HG02610 (cell line): ENCODE results near the gene NXPE3.
"Not testable (repeated sequence)": the region's sequence is repeated elsewhere in the genome, so short reads cannot be mapped to it uniquely, and the experiment has no call there.

Source experiments
- ATAC-seq: cut with Tn5 transposase; IDR thresholded peaks from one replicate; pipeline ENCODE4 v1.9.1; 2021; ENCODE audit warnings: mild to moderate bottlenecking, moderate library complexity; ENCODE audit not compliant: unreplicated experiment

The NXPE3 gene

DNA sequence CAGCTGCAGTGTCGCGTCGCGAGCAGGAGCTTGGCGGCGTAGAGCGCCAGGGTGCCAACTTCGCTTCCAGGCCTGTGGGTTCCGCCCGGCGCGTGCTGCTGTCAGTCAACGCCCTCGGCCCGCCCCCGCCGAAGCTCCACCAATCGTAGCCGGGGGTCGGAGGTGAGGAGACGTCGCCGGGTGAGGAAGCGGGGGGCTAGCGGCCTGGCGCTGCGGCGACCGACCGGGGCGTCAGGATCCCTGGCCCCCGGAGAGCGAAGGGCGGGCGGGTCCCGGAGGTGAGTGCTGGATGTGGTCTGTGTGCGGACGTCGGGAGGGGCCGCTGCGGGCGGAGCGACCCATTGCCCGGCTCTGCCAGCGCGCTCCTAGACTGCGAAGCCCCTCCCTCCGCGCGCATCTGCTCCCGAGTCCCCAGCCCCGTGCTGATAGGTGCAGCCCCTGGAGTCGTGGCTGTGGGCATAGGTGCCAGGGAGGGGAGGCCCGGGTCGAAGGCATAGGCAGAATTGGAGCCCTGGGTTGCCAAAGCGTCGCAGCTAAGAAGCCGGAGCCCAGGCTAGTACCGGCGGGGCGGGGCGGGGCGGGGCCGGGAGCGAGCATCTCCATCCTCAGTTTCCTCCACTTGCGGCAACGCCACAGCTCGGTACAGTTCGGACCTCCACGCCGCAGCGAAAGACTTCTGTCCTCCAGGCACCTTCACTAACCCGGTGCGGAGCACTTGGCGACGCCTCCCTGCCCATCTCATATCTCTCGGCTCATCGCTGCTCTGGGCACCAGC lies at the start of gene NXPE3:
Gene NXPE3, plus strand, starts transcription at position 165 of the 775 bp plus-strand sequence. CDS start 6,386 bp downstream, outside the sequence.
- ATAC-seq, result peak; percentile 97

DNA sequence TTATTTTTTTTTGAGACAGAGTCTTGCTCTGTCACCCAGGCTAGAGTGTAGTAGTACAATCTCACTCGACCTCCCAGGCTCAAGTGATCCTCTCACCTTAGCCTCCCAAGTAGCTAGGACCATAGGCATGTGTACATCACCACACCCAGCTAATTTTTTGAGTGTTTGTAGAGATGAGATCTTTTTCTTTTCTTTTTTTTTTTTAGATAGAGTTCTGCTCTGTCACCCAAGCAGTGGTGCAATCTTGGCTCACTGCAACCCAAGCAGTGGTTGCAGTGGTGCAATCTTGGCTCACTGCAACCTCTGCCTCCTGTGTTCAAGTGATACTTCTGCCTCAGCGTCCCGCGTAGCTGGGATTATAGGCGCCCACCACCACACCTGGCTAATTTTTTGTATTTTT lies 49.4 kb upstream of the NXPE3 start:
- no peak for ATAC-seq

DNA sequence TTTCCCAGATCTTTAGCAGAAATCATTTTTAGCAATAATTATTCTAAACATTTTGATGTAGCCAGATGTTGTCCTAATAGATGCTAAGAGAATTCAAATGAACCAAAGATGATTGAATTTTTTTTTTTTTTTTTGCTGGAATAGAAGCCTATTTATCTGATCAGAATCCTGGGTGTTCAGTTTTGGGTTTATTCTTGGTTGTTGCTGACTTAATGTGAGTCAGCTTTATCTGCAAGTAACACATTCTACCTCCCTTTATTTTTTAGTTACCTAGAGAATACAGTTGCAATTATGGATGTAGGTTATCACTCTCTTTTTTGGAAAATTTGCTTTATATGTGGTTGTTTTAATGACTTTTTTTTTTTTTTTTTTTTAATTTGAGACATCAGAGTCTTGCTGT lies 48.2 kb upstream of the NXPE3 start:
- no peak for ATAC-seq

DNA sequence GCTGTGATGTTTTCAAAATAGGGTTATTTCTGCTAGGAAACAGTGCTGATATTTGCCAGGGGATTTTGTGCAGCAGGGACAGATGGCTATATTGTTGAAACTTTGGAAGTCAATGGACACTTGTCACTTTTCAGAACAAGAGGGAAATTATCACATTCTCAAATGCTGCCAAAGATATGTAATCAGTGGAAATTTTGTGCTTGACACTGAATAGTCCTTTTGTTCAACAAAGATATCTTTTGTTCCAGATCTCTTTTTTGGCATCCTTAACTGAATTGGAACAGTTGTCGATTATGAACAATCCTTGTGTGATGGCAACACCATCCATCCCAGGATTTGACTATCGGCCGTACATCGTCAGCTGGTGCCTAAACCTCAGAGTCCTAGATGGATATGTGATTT lies 46.8 kb upstream of the NXPE3 start:
- no peak for ATAC-seq

DNA sequence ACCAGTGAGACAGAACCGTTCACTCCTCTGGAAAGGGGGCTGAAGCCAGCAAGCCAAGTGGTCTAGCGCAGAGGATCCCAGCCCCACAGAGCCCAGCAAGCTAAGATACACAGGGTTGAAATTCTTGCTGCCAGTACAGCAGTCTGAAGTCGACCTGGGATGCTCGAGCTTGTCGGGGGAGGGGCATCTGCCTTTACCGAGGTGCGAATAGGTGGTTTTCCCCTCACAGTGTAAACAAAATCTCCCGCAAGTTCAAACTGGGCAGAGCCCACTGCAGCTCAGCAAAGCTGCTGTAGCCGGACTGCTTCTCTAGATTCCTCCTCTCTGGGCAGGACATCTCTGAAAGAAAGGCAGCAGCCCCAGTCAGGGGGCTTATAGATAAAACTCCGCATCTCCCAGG lies 43.2 kb upstream of the NXPE3 start:
- no peak for ATAC-seq

DNA sequence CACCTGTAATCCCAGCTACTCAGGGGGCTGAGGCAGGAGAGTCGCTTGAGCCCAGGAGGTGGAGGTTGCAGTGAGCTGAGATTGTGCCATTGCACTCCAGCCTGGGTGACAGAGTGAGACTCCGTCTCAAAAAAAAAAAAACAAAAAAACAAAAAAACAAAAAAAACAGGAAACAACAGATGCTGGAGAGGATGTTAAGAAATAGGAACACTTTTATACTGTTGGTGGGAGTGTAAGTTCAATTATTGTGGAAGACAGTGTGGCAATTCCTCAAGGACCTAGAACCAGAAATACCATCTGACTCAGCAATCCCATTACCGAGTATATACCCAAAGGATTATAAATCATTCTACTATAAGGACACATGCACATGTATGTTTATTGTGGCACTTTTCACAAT lies 37.1 kb upstream of the NXPE3 start:
- ATAC-seq, result not testable (repeated sequence)

DNA sequence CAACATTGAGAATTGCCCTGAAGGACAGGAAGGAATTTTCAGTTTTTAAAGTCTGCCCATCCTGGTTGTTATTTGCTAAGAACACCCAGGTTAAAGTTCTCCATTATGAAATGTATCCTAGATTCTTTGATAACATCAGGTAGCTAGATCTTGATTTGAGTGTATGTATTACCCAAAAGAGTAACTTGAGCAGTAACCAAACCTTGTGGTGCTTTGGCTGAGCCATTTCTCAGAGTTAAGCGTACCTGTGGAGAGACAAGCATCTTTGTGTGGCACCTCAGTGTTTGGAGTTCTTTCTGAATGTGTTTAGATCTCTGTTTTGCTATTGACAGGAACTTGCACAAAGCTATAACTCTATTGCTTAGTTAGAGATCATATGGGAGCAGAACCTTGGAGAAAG lies 34.2 kb upstream of the NXPE3 start:
- ATAC-seq, result no peak

DNA sequence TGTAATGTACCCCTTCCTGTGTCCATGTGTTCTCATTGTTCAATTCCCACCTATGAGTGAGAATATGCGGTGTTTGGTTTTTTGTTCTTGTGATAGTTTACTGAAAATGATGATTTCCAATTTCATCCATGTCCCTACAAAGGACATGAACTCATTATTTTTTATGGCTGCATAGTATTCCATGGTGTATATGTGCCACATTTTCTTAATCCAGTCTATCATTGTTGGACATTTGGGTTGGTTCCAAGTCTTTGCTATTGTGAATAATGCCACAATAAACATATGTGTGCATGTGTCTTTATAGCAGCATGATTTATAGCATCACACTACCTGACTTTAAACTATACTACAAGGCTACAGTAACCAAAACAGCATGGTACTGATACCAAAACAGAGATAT lies 33.1 kb upstream of the NXPE3 start:
- not testable (repeated sequence) for ATAC-seq

DNA sequence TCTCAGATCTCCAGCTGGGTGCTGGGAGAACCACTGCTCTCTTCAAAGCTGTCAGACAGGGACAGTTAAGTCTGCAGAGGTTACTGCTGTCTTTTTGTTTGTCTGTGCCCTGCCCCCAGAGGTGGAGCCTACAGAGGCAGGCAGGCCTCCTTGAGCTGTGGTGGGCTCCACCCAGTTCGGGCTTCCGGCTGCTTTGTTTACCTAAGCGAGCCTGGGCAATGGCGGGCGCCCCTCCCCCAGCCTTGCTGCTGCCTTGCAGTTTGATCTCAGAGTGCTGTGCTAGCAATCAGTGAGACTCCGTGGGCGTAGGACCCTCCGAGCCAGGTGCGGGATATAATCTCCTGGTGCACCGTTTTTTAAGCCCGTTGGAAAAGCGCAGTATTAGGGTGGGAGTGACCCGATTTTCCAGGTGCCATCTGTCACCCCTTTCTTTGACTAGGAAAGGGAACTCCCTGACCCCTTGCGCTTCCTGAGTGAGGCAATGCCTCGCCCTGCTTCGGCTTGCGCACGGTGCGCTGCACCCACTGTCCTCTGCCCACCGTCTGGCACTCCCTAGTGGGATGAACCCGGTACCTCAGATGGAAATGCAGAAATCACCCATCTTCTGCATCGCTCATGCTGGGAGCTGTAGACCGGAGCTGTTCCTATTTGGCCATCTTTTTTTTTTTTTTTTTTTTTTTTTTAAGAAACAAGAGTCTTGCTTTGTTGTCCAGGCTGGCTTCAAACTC lies 25.5 kb upstream of the NXPE3 start:
- ATAC-seq, result not testable (repeated sequence)

DNA sequence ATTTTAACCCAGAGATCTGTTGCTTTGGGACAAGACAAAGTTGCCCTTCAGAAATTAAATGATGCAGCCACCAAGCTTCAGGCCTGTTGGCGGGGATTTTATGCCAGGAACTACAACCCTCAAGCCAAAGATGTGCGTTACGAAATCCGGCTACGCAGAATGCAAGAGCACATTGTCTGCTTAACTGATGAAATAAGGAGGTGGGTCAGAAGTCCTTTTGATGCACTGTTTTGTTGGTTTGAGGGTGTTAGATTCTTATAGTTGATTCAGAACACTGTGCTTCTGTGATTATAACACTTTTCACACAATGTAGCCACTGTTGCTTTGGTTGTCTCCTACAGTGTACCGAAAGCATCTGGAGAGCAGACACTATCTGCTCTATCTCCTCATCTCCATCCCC lies 20.8 kb upstream of the NXPE3 start:
- ATAC-seq, result no peak

DNA sequence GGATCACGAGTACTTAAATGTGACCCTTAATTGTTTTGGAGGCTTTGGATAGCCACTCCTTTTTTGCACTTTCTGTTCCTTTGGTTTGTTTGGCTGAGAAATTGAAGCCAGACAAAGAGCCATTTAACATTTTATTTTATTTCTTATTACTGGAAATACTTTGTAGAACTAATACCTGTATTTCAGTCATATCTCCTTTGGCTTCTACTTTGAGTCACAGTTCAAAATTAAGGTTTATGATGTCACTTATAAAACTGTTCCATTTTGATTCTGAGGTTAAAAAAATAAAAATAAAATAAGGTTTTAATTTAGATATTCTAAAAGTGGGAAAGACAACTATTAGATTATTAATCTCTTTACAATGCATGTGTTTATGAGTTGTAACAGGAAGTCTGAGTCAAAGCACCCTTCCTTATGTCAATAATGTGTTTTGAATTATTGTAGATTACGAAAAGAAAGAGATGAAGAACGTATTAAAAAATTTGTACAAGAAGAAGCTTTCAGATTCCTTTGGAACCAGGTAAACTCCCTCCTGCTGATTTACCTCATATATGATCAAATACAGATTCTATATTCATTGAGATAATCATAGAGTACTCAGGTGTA lies 16.9 kb upstream of the NXPE3 start:
- ATAC-seq, result no peak

DNA sequence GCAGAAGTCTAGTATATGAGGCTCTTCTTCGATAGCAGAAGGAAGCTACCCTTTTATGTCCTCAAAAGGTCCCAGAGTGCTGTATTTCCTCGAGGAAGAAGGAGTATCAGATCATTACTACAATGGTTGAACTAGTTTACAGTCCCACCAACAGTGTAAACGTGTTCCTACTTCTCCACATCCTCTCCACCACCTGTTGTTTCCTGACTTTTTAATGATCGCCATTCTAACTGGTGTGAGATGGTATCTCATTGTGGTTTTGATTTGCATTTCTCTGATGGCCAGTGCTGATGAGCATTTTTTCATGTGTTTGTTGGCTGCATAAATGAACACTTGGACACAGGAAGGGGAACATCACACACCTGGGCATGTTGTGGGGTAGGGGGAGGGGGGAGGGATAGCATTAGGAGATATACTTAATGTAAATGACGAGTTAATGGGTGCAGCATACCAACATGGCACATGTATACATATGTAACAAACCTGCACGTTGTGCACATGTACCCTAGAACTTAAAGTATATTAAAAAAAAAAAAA lies 1.2 kb upstream of the NXPE3 start:
- not testable (repeated sequence) for ATAC-seq

DNA sequence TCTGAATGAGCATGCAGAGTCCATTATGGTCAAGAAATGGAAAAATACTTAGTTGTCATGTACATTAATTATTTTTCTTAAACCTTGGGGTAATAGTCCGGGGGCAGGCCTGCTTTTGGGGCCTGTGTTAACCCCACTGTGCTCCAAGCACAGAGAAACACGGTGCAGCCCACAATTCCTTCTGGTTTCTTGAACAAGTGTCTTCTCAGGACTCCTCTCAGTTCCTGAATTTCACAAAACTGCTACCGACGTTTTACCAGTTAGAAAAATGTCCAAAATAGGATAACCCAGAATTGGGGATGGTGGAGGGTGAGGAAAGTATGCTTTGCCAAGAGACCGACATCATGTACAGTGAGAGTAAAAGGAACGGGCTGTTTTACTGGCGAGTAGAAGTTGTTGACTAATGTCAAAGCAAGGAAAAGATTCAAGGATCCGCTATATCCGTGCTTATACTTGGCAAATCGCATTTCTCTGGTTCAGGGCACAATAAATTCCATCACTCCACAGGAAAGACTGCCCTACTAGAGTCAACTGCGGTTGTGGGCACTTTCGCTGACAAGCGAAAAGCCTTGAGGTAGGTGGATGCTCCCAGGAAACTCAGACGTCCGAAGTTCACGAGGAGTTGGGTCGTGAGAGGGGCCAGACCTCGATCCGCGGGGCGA lies 495 bp upstream of the NXPE3 start:
- ATAC-seq, result no peak

DNA sequence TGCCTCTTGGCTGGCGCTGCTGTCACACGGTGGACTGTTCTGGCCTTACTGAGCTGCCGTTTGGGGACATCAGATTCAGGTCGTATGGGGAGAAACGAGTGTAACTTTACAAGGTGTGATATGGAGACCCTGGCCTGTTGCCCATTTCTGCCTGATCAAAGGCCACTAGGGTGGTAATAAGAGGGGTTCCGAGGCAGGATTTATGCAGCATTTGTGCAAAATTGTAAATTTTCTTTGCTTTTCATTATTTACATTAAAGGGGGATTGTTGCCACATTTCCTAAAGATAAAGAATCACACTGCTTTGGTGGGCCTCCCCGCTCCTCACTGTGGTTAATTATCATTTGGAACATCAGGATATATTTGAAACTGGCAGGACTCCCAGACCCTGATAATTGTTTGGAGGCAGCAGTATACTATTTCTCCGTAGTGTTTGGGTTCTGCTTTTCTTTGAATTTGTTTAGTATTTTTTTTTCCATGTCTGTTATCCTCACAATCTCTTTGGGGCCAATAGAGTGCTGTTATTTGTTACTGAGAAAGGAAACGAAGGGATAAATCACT lies 891 bp downstream of the NXPE3 start:
- no peak for ATAC-seq

DNA sequence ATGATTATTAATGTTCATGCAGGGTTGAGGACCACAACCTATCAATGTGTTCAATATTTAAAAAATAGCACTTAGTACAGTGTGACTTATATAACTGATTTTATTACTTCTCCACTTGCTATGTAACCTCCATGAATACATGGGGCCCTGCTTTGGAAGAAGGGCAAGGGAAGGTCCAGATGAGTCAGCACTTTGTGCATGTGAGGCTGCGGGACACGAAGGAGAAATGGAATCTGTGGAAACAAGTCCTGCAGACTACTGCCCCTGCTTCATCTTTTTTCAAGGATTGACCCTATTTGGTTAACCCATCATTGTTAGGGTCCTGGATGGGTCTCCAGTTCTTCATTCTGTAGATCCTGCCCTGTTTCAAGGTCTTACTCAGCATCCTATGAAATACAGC lies 1.6 kb downstream of the NXPE3 start:
- no peak for ATAC-seq

DNA sequence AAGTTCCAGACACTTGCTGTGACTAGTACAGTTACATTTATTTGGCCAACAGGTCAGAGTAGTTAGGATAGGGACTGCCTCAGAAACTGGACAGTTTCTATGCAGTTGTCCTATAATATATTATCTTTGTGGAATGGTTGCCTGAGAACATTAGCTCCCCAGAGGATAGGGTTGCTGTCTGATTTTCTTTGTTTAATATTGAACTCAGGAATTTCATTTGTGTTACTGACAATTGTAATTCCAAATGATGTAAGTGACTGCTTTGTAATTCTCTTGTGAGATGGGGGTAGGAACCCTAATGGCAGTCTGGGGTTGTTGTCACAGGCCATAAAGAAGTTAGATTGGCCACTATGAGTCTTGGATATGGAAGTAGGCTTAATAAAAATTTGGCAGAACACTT lies 2.2 kb downstream of the NXPE3 start:
- no peak for ATAC-seq

DNA sequence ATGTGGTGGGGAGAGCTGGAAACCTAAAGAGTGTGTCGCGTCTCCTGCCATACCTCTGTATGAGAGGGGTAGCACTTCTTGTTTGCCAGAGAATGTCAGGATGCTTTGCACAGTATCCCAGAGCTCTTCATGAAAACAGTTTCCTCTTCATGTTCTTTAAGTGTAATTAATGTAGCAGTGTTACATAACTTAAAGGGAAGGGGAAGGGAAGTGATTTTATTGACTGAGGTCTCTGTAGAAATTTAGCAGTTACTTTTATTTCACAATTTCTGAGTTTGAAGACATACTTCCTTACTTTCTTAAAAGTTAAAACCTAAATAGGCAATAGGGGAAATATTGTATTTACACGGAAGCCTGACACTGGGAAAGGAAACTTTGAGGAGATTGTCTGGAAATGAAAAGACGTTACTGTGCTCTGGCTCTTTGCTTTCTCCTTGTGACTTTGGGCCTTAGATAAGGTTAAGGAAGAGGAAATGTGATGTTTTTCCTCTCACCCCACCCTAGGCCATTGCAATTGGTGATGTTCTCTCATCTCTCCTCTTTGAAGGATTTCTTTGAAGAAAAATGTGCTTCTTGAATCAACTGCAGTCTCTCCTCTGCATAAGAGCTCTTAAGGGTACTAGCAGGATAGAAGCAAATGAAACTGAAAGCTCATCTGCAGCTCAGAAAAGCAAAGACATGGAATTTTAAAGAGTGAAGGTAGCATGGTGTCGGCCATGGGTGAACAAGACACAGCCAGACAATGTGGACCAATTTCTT lies 6.0 kb downstream of the NXPE3 start:
- no peak for ATAC-seq

DNA sequence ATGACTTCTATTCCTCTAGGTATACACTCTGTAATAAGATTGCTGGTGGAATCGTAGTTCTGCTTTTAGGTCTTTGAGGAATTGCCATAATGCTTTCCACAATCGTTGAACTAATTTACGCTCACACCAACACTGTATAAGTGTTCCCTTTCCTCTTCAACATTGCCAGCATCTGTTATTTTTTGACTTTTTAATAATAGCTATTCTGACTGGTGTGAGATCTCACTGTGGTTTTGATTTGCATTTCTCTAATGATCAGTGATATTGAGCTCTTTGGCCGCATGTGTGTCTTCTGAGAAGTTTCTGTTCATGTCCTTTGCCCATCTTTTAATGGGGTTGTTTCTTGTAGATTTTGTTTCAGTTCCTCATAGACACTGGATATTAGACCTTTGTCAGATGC lies 12.8 kb downstream of the NXPE3 start:
- peak; percentile 97 for ATAC-seq

DNA sequence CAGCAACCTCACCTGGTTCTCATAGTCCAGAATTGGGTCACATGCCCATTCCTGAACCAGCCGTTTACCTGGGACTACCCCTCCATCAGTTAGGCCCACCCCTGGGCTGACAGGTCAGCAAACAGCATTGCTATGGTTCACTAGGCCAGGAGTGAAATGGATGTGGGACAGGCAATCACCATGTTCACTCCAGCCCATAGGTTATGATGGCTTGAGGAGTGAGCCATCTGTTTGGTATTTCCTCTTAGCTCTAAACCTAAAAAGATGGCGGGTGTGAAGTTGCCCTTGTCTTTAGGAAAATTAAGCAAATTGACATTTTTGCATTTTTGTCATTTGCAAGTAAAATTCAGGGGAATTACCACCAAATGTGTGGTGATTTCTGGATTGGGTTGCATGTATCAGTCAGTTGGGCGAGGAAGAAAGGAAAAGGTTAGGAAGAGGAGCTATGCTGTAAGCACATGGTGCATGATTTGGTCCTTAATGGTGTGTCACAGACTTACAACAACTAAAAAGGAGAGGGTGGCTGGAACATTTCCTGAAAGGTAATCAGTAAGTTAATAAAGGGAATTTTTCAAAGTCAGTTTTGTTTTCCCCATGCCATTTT lies 17.2 kb downstream of the NXPE3 start:
- no peak for ATAC-seq

DNA sequence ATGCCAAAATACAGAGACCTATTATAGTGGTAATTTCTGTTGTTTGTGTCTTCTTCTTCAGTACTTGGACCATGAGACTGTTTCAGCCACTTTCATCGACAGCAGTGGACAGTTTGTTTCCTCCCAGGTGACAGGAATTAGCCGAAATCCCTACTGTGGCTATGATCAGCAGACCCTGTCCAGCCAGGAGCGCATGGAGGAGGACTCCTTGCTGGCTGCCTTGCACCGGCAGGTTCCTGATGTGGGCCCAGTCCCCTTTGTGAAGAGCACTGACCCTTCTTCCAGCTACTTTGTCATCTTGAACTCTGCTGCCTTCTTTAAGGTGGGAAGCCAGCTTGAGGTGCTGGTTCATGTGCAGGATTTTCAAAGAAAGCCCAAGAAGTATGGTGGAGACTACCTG lies 22.2 kb downstream of the NXPE3 start:
- no peak for ATAC-seq
